OCI-M1 (cell line): ENCODE data around the gene CTBP2.
"Not testable (repeated sequence)": the region's sequence is repeated elsewhere in the genome, so short reads cannot be mapped to it uniquely, and the experiment has no call there.

ENCODE experiments used
- DNase-seq: peaks from one replicate; lab custom pipeline; 2025; lab: John Stamatoyannopoulos, UW

The CTBP2 gene

GRCh38 chr10:125186431-125187170, 26.2 kb upstream of the CTBP2 start:
- no peak for DNase-seq

GRCh38 chr10:125179107-125179506, 18.7 kb upstream of the CTBP2 start:
- DNase-seq: not testable (repeated sequence)

GRCh38 chr10:125177641-125178640, 17.6 kb upstream of the CTBP2 start:
- DNase-seq: no peak

- DNase-seq: no peak
Measured at GRCh38 chr10:125175807-125176206, 15.4 kb upstream of the CTBP2 start.

- no peak for DNase-seq
Measured at GRCh38 chr10:125174360-125174759, 14.0 kb upstream of the CTBP2 start.

- no peak for DNase-seq
Measured at GRCh38 chr10:125172694-125173093, 12.3 kb upstream of the CTBP2 start.

GRCh38 chr10:125171402-125172306, 11.3 kb upstream of the CTBP2 start:
- no peak for DNase-seq

- DNase-seq: no peak
Measured at GRCh38 chr10:125169915-125170314, 9.6 kb upstream of the CTBP2 start.

GRCh38 chr10:125169279-125169678, 8.9 kb upstream of the CTBP2 start:
- DNase-seq: no peak

GRCh38 chr10:125166658-125167057, 6.3 kb upstream of the CTBP2 start:
- DNase-seq: no peak

GRCh38 chr10:125165584-125166573, 5.5 kb upstream of the CTBP2 start:
- DNase-seq: no peak

- peak; percentile 27 for DNase-seq
Measured at GRCh38 chr10:125164421-125164820, 4.1 kb upstream of the CTBP2 start.

- no peak for DNase-seq
Measured at GRCh38 chr10:125163803-125164202, 3.4 kb upstream of the CTBP2 start.

GRCh38 chr10:125163312-125163711, 2.9 kb upstream of the CTBP2 start:
- not testable (repeated sequence) for DNase-seq

GRCh38 chr10:125162120-125162931, 2.0 kb upstream of the CTBP2 start:
- DNase-seq: no peak

GRCh38 chr10:125161707-125162119, 1.4 kb upstream of the CTBP2 start:
- no peak for DNase-seq

- peak; percentile 95 for DNase-seq
Measured at GRCh38 chr10:125160856-125161706, 718 bp upstream of the CTBP2 start.

GRCh38 chr10:125159486-125159931, 854 bp downstream of the CTBP2 start:
- peak; percentile 57 for DNase-seq
